Nephron (organoid): ENCODE measurements around the gene SBF2.

Source experiments
- H3K27ac Mint-ChIP-seq, 3 experiments: 2 replicates each; pipeline ENCODE4 v1.8.0; 2020; ENCODE audit warnings: mixed read lengths in 3 of 3, mild to moderate bottlenecking in 2 of 3, moderate library complexity in 1 of 3
- H3K27me3 Mint-ChIP-seq: 2 replicates; pipeline ENCODE4 v1.8.0; 2021; ENCODE audit warnings: low read depth, mild to moderate bottlenecking, moderate library complexity, mixed read lengths
- H3K36me3 Mint-ChIP-seq: 2 replicates; pipeline ENCODE4 v1.8.0; 2020; ENCODE audit warnings: low read depth, mixed read lengths
- H3K4me1 Mint-ChIP-seq: 2 replicates; pipeline ENCODE4 v1.8.0; 2020; ENCODE audit warnings: mixed read lengths
- H3K4me3 Mint-ChIP-seq, 3 experiments: 2 replicates each; pipeline ENCODE4 v1.8.0; 2020; ENCODE audit warnings: mild to moderate bottlenecking in 3 of 3, mixed read lengths in 3 of 3, moderate library complexity in 2 of 3
- H3K9me3 Mint-ChIP-seq: 2 replicates; pipeline ENCODE4 v1.8.0; 2020; ENCODE audit warnings: mixed read lengths
- TF ChIP-seq, protein P1 (sequence below), 3 experiments: fragments of 200-600 bp; sonication (generic); IDR thresholded peaks; one replicate each; pipeline ENCODE4 v1.5.0; 2021; ENCODE audit warnings: antibody characterized with exemption in 3 of 3; ENCODE audit not compliant: unreplicated experiment in 3 of 3

Gene SBF2

DNA sequence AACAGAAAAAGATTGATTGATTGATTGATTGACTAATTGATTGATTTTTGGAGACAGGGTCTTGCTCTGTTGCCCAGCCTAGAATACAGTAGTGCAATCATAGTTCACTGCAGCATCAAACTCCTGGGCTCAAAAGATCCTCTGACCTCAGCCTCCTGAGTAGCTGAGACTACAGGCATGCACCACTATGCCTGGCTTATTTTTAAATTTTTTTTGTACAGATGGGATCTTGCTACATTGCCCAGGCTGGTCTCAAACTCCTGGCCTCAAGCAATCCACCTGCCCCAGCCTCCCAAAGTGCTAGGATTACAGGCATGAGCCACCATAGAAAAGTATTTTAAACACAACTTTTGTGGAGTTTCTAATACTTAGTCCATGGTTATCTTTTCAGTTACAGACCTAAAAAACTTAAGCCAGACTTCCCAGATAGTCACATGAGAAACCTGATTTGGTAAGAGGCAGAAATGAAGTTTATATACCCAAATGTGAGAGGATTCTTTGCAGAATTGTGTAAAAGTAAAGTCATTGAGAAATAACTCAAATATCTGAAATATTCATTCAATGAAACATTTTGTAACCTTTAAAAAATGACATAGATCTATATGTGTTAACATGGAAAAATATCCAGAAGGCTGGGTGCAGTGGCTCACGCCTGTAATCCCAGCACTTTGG, 443.7 kb downstream of the SBF2 start:
- no peaks in the 10 kb centered on the region for H3K9me3 Mint-ChIP-seq
- H3K27ac Mint-ChIP-seq, result no peak overlapping the region
- peaks cover 4% of the 10 kb centered on the region for H3K4me1 Mint-ChIP-seq
- H3K4me3 Mint-ChIP-seq, result no peak overlapping the region
- peaks cover 50% of the 10 kb centered on the region for H3K36me3 Mint-ChIP-seq
- TF ChIP-seq, protein P1, sequence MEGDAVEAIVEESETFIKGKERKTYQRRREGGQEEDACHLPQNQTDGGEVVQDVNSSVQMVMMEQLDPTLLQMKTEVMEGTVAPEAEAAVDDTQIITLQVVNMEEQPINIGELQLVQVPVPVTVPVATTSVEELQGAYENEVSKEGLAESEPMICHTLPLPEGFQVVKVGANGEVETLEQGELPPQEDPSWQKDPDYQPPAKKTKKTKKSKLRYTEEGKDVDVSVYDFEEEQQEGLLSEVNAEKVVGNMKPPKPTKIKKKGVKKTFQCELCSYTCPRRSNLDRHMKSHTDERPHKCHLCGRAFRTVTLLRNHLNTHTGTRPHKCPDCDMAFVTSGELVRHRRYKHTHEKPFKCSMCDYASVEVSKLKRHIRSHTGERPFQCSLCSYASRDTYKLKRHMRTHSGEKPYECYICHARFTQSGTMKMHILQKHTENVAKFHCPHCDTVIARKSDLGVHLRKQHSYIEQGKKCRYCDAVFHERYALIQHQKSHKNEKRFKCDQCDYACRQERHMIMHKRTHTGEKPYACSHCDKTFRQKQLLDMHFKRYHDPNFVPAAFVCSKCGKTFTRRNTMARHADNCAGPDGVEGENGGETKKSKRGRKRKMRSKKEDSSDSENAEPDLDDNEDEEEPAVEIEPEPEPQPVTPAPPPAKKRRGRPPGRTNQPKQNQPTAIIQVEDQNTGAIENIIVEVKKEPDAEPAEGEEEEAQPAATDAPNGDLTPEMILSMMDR (IDR thresholded peaks at IDR 0.05; ENCODE audit: unreplicated experiment in 3 of 3), result no peak
- H3K27me3 Mint-ChIP-seq, result no peaks in the 10 kb centered on the region

DNA sequence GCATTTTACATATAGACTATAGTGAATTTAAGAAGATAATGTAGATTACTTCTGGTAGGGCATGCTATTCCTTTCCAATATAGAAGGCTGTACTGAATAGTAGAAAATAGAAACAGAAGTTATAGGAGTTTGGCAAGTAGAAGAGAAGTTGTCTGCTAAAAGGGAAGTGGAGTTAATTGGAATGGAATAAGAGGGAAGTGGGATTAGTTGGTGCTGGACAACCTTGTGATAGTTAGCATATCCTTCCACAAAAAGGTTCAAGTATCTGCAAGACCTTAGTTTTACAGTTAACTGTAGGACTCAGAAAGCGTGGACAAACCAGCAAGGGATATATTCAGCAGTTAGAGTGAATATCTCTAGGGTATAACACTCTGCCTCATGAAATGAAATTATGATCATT, 444.6 kb downstream of the SBF2 start:
- Mint-ChIP-seq H3K4me3 (no peak overlapping the region), H3K27me3 (no peaks in the 10 kb centered on the region), H3K36me3 (peaks cover 58% of the 10 kb centered on the region), H3K27ac (no peak overlapping the region), H3K9me3 (no peaks in the 10 kb centered on the region), H3K4me1 (peaks cover 4% of the 10 kb centered on the region)
- TF ChIP-seq, protein P1 (IDR thresholded peaks at IDR 0.05; ENCODE audit: unreplicated experiment in 3 of 3), result no peak

DNA sequence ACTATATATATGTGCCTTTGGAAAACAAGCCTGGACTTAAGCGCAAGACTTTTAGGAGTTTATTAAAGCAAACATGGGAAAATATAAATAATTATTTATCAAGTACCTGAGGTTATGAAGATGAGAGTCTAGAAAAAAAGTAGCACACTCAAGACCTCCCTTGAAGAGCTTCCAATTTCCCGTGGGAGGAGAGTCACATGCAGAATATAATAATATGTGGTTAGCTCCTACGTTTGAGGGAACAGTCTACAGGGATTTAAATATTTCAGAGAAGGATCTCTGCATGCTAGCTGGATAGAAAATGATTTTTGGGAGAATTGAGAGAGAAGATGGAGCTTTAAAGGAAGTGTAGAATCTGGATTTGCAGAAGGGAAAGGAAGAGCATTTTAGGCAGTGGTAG, 446.4 kb downstream of the SBF2 start:
- Mint-ChIP-seq H3K9me3 (no peaks in the 10 kb centered on the region), H3K27me3 (no peaks in the 10 kb centered on the region), H3K36me3 (peaks cover 60% of the 10 kb centered on the region), H3K27ac (no peak overlapping the region), H3K4me3 (no peak overlapping the region), H3K4me1 (no peaks in the 10 kb centered on the region)
- TF ChIP-seq, protein P1 (IDR thresholded peaks at IDR 0.05; ENCODE audit: unreplicated experiment in 3 of 3), result no peak

DNA sequence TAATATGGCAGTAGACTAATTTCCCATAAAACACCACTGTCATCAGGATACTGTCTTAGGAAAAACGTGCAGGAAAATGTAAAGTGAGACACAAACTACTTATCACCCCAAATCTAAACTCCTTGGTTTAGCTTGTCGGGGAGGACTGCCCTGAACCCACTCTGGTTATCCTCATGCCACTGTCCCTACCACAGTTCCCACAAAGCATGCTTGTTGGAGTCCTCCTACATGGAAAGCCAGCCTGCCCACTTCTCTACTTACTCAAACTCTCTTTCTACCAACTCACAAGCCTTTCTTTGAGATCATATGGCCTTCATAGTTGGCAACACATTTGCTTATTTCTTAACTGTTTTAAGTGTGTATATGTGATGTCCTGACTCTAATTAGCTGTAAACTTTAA, 451.1 kb downstream of the SBF2 start:
- no peak overlapping the region for H3K4me3 Mint-ChIP-seq
- no peak overlapping the region for H3K27ac Mint-ChIP-seq
- H3K9me3 Mint-ChIP-seq, result no peaks in the 10 kb centered on the region
- peaks cover 62% of the 10 kb centered on the region for H3K36me3 Mint-ChIP-seq
- TF ChIP-seq, protein P1 (IDR thresholded peaks at IDR 0.05; ENCODE audit: unreplicated experiment in 3 of 3), result no peak
- no peaks in the 10 kb centered on the region for H3K27me3 Mint-ChIP-seq
- H3K4me1 Mint-ChIP-seq, result no peaks in the 10 kb centered on the region

DNA sequence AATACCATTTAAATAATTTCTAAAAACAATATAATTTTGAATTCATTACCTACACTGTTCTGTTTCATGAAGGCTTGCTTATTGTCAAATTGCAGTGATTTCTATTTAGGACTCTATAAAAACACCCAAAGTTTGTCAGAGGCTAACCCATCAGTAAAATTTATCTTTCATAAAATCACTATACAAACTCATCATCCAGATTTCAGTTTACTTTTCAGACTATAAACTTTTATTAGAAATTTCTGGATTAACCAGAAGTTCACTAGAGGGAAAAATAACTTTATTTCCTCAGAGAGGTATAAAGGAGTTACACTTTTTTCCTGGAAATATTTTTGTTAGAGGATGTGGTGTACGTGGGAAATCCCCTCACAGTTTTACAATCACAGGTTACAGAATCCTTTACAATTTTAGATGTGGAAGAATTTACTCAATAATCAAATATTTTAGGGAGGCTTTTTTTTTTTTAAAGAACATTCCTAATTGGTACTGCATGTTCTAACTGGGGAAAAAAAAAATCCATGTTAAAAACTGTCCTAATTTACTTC, 453.5 kb downstream of the SBF2 start:
- Mint-ChIP-seq H3K36me3 (peaks cover 45% of the 10 kb centered on the region), H3K9me3 (no peaks in the 10 kb centered on the region), H3K4me1 (no peaks in the 10 kb centered on the region), H3K27me3 (no peaks in the 10 kb centered on the region), H3K4me3 (no peak overlapping the region), H3K27ac (no peak overlapping the region)
- TF ChIP-seq, protein P1 (IDR thresholded peaks at IDR 0.05; ENCODE audit: unreplicated experiment in 3 of 3), result no peak

DNA sequence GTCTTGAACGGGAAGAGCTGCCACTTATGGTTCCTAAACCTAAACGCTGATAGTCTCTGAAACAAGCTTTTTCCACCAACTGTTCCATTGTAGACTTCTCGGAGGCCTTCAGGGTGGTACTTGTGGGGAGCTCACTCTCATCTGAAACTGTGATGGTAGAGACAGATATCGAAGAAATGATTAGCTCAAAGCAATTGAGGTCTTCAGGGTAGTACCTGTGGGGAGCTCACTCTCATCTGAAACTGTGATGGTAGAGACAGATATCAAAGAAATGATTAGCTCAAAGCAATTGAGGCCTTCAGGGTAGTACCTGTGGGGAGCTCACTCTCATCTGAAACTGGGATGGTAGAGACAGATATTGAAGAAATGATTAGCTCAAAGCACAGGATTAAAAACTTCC, 454.5 kb downstream of the SBF2 start:
- H3K9me3 Mint-ChIP-seq, result no peaks in the 10 kb centered on the region
- TF ChIP-seq, protein P1 (IDR thresholded peaks at IDR 0.05; ENCODE audit: unreplicated experiment in 3 of 3), result no peak
- H3K4me3 Mint-ChIP-seq, result no peak overlapping the region
- H3K27ac Mint-ChIP-seq, result peak overlapping the region in 2 of 3 experiments; percentile 35 to 58
- peaks cover 40% of the 10 kb centered on the region for H3K36me3 Mint-ChIP-seq
- H3K4me1 Mint-ChIP-seq, result no peaks in the 10 kb centered on the region
- no peaks in the 10 kb centered on the region for H3K27me3 Mint-ChIP-seq
